ENCODE results near the gene ARHGDIB. TPM values are rescaled to one million over a fixed set of nuclear protein-coding genes. Genes with fewer than 3 reads are reported as not detected.

Gene ARHGDIB
- polyA plus RNA-seq, 1 experiment: 31.7 TPM

DNA sequence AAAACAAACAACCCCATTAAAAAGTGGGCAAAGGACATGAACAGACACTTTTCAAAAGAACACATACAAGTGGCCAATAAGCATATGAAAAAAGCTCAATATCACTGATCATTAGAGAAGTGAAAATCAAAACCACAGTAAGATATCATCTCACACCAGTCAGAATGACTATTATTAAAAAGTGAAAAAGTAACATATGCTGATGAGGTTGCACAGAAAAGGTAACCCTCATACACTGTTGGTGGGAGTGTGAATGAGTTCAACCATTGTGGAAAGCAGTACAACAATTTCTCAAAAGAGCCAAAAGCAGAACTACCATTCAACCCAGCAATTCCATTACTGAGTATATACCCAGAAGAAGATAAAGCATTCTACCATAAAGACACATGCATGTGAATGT is 29.7 kb upstream of the ARHGDIB start:
- ChIA-PET POLR2A (no interaction called here), CTCF (interaction anchor here (0.7 kb wide), 1 partner anchor 39 kb away, joined by 3 read pairs; no protein-coding TSS in a partner anchor)
- H3K27me3 ChIP-seq (ENCODE audit: control insufficient read depth, insufficient read depth, low read length): no peaks in the 10 kb centered on the region
- no peak for DNase-seq (ENCODE audit: low read depth)
- no peak for TF ChIP-seq CTCF (IDR thresholded peaks at IDR 0.05; ENCODE audit: insufficient read depth, low read depth, low read length)
- no peaks in the 10 kb centered on the region for H3K36me3 ChIP-seq (ENCODE audit: control insufficient read depth, insufficient read depth, low read length)
- no peak overlapping the region for H3K4me3 ChIP-seq (ENCODE audit: low read depth, low read length)

DNA sequence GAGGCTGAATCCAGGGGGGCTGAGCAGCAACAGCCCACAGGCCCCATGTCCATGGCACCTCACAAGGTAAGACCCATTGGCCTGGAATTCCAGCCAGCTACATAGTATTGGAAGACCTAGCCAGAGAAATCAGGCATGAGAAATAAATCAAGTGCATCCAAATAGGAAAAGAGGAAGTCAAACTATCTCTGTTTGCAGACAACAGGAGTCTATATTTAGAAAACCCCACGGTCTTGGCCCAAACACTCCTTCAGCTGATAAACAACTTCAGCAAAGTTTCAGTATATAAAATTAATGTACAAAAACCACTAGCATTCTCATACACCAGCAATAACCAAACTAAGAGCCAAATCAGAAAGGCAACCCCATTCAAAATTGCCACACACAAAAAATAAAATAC is 28.4 kb upstream of the ARHGDIB start:
- no peak overlapping the region for H3K4me3 ChIP-seq (ENCODE audit: low read depth, low read length)
- ChIA-PET POLR2A (no interaction called here), CTCF (interaction anchor here (1.2 kb wide), 1 partner anchor 178 kb away, joined by 3 read pairs; no protein-coding TSS in a partner anchor)
- no peak for DNase-seq (ENCODE audit: low read depth)
- no peaks in the 10 kb centered on the region; the same call in 1 of the 2 replicates for H3K27me3 ChIP-seq (ENCODE audit: control insufficient read depth, insufficient read depth, low read length)
- H3K36me3 ChIP-seq (ENCODE audit: control insufficient read depth, insufficient read depth, low read length): no peaks in the 10 kb centered on the region
- no peak for TF ChIP-seq CTCF (IDR thresholded peaks at IDR 0.05; ENCODE audit: insufficient read depth, low read depth, low read length)

- no peaks in the 10 kb centered on the region; the same call in none of the 2 replicates for H3K27me3 ChIP-seq (ENCODE audit: control insufficient read depth, insufficient read depth, low read length)
- no peaks in the 10 kb centered on the region for H3K36me3 ChIP-seq (ENCODE audit: control insufficient read depth, insufficient read depth, low read length)
- DNase-seq (ENCODE audit: low read depth): no peak
- ChIA-PET POLR2A (no interaction called here), CTCF (no interaction called here)
- no peak for TF ChIP-seq CTCF (IDR thresholded peaks at IDR 0.05; ENCODE audit: insufficient read depth, low read depth, low read length)
- no peak overlapping the region for H3K4me3 ChIP-seq (ENCODE audit: low read depth, low read length)
Observed at GRCh38 chr12:14988035-14988434, 26.6 kb upstream of the ARHGDIB start.

DNA sequence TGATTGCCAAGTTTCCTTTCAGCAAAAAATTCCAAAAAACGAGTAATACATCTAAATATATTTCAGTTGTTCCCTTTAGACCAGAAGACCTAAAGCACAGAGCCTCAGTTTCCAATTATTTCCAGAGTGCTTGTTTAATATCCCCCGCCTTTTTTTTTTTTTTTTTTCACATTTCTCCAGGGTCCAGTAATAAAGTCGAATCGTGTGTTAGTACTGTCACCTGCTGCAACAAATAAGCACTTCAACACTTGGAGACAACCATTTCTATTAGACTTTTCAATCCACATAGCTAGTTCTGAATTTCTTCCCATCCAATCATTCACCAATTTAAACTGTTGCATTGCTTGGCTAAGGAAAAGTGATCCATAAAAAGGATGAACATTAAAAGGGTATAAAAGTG is 25.0 kb upstream of the ARHGDIB start:
- ChIA-PET CTCF (interaction anchor here (1.0 kb wide), 1 partner anchor 34 kb away, joined by 4 read pairs; no protein-coding TSS in a partner anchor), POLR2A (no interaction called here)
- Histone ChIP-seq H3K4me3 (ENCODE audit: low read depth, low read length) (no peak overlapping the region), H3K36me3 (ENCODE audit: control insufficient read depth, insufficient read depth, low read length) (no peaks in the 10 kb centered on the region), H3K27me3 (ENCODE audit: control insufficient read depth, insufficient read depth, low read length) (no peaks in the 10 kb centered on the region; the same call in none of the 2 replicates)
- DNase-seq (ENCODE audit: low read depth): no peak
- no peak for TF ChIP-seq CTCF (IDR thresholded peaks at IDR 0.05; ENCODE audit: insufficient read depth, low read depth, low read length)

DNA sequence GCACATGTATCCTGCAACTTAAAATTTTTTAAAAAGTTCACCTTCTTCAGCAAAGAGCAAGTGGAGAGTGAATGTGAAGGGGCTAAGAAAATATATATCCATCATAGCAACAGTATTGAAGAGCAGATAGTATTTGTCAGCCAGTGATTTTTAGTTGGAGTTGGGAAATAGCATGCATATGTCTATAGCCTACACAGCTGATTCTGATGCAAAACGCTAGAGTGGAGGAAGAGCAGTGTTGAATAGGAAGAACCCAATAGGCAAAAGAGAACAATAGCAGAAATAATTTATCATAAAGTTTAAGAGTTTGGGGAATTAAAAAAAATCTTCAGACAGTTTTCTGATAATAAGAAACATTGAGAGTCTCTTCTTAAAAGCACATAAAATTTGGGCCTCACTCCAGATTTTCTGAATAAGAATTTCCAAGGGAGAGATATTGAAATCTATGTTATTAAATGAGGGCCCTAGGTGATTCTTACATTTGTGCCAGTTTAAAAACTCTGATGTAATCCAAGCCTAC is 23.4 kb upstream of the ARHGDIB start:
- POLR2A ChIA-PET: no interaction called here
- no peaks in the 10 kb centered on the region for H3K36me3 ChIP-seq (ENCODE audit: control insufficient read depth, insufficient read depth, low read length)
- H3K4me3 ChIP-seq (ENCODE audit: low read depth, low read length): no peak overlapping the region
- no peak for DNase-seq (ENCODE audit: low read depth)
- no peak for TF ChIP-seq CTCF (IDR thresholded peaks at IDR 0.05; ENCODE audit: insufficient read depth, low read depth, low read length)
- CTCF ChIA-PET: interaction anchor here (0.8 to 1.0 kb wide), 2 partner anchors 136 to 139 kb away, joined by 3 read pairs; no protein-coding TSS in a partner anchor
- peaks cover 4% of the 10 kb centered on the region for H3K27me3 ChIP-seq (ENCODE audit: control insufficient read depth, insufficient read depth, low read length)

Measured in BJ (cell line).